ENCODE measurements around the gene FCHO1. TPM values are rescaled to one million over a fixed set of nuclear protein-coding genes. Genes with fewer than 3 reads are reported as not detected.

Gene FCHO1
- total RNA-seq, 1 donor from 2014 or later = 1.5 TPM

DNA sequence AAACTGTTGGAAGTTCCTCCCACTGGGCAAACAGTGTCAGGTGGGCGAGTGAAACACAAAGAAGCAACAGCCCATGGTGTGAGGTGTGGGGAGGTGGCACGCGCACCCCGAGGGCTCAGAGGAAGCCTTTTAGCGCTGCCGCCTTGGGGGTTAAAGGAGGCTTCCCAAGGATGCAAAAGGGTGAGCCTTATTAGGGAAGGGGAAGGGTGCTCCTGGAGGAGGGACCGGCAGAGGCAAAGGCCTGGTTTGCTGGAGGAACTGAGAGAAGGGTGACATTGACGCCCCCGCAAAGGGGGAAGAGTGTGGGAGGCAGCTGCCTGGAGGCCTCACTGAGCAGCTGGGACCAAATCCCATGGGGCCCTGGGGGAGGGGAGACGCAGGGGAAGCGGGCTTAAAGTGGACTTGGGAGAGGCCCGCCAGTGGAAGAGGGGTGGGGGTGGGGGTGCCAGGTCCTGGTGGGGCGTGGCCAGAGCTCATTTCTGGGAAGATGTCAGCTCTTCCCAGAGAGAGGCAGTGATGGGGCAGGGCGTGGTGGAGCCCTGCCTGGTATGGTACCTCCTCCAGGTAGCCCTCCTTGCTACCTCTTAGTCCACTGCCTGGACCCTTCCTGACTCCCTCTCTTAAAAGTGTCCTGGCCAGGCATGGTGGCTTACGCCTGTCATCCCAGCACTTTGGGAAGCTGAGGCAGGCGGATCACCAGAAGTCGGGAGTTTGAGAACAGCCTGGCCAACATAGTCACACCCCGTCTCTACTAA, 12.0 kb upstream of the FCHO1 start:
- H3K4me3 ChIP-seq (ENCODE audit: low read depth, low read length) = no peak overlapping the region
- H3K27me3 ChIP-seq (ENCODE audit: control insufficient read depth, insufficient read depth, low read length) = no peaks in the 10 kb centered on the region
- TF ChIP-seq, protein P1, sequence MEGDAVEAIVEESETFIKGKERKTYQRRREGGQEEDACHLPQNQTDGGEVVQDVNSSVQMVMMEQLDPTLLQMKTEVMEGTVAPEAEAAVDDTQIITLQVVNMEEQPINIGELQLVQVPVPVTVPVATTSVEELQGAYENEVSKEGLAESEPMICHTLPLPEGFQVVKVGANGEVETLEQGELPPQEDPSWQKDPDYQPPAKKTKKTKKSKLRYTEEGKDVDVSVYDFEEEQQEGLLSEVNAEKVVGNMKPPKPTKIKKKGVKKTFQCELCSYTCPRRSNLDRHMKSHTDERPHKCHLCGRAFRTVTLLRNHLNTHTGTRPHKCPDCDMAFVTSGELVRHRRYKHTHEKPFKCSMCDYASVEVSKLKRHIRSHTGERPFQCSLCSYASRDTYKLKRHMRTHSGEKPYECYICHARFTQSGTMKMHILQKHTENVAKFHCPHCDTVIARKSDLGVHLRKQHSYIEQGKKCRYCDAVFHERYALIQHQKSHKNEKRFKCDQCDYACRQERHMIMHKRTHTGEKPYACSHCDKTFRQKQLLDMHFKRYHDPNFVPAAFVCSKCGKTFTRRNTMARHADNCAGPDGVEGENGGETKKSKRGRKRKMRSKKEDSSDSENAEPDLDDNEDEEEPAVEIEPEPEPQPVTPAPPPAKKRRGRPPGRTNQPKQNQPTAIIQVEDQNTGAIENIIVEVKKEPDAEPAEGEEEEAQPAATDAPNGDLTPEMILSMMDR (IDR thresholded peaks at IDR 0.05; ENCODE audit: insufficient read depth, low read length, poor library complexity, severe bottlenecking) = no peak
- H3K36me3 ChIP-seq (ENCODE audit: control insufficient read depth, insufficient read depth, low read length) = no peaks in the 10 kb centered on the region
- no peak for DNase-seq (ENCODE audit: low read depth)

DNA sequence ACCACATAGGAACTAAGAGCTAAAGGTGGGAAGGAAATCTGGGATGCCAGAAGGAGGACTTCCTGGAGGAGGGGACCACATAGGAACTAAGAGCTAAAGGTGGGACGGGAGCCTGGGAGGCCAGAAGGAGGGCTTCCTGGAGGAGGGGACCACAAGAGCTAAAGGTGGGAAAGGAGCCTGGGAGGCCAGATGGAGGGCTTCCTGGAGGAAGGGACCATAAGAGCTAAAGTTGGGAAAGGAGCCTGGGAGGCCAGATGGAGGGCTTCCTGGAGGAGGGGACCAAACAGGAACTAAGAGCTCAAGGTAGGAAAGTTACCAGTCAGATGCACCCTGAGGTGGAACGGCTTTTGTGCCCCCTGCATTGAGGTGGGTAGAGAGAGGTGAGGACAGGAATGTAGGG, 9.8 kb upstream of the FCHO1 start:
- DNase-seq (ENCODE audit: low read depth) = no peak
- Histone ChIP-seq H3K27me3 (ENCODE audit: control insufficient read depth, insufficient read depth, low read length) (no peaks in the 10 kb centered on the region), H3K36me3 (ENCODE audit: control insufficient read depth, insufficient read depth, low read length) (no peaks in the 10 kb centered on the region), H3K4me3 (ENCODE audit: low read depth, low read length) (no peak overlapping the region)
- TF ChIP-seq, protein P1 (IDR thresholded peaks at IDR 0.05; ENCODE audit: insufficient read depth, low read length, poor library complexity, severe bottlenecking) = no peak

DNA sequence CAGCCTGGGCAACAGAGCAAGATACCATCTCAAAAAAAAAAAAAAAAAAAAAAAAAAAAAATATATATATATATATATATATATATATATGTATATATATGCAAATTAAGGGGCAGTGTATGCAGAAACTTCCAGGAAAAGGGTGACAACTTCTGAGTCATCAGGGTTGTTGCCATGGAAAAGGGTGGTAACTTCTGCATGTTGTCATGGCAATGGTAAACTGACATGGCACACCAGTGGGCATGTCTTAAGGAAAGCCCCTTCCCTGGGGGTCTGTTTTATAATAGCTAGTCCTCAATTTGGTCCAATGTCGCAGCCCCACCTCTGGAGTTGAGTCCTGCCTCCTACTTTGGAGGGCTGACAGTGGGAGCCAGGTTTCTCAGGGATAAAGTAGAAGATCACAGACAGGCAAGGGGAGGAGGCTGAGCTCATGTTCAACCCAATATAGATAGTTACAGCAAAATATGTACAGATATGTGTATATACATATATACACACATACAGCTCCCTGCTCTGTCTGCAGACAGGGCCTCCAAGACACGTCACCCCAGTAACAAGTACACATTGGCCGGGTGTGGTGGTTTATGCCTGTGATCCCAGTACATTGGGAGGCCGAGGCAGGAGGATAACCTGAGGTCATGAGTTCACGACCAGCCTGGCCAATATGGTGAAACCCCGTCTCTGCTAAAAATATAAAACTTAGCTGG, 7.2 kb upstream of the FCHO1 start:
- peaks cover 8% of the 10 kb centered on the region for H3K27me3 ChIP-seq (ENCODE audit: control insufficient read depth, insufficient read depth, low read length)
- H3K36me3 ChIP-seq (ENCODE audit: control insufficient read depth, insufficient read depth, low read length) = no peaks in the 10 kb centered on the region

DNA sequence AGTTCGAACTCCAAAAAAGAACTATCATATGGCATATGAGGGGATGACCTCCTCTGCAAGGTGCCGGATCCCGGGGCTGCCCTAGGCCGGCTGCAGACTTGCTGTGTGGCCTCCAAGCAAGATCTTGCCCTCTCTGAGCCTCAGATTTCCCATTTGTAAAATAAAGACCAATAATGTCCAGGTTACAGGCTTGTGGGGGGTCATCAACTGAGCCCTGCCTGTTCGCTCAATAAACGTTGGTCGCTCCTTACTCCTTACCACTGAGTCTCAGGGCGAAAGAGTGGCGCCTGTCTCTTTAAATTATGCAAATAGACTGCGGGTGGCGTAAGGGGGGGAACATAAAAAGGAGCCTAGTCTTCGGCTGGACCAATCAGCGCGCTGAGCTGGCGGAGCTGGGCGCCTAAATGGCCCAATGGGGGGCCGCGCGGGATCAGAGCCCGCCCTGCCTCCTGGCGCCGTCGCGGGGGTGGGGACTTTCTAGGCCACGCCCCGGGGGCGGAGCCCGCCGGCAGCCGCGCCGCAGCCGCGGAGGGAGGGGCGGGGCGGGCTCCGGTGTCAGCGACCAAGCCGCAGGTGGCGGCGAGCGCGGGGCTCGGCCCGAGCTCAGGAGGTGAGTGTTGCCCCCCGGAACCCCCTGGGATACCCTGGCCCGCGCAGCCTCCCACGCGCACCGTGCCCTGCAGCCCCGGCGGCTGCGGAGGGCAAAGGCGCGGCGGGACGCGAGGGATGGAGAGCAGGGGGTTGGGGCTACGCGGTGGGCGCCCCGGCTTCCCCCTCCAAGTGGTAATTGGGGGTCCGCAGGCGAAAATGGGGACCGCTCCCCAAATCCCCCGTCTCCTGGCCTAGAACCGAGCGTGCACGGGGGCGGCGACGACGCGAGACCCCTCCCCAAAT, 3.8 kb upstream of the FCHO1 start:
- peak overlapping the region; percentile 47 for H3K4me3 ChIP-seq (ENCODE audit: low read depth, low read length)
- H3K36me3 ChIP-seq (ENCODE audit: control insufficient read depth, insufficient read depth, low read length) = no peaks in the 10 kb centered on the region
- peak; percentile 75 for DNase-seq (ENCODE audit: low read depth)
- H3K27me3 ChIP-seq (ENCODE audit: control insufficient read depth, insufficient read depth, low read length) = peaks cover 13% of the 10 kb centered on the region
- TF ChIP-seq, protein P1 (IDR thresholded peaks at IDR 0.05; ENCODE audit: insufficient read depth, low read length, poor library complexity, severe bottlenecking) = no peak

More for the DNA sequence above, 7.2 kb upstream of the FCHO1 start:
- DNase-seq (ENCODE audit: low read depth) = no peak
- no peak overlapping the region for H3K4me3 ChIP-seq (ENCODE audit: low read depth, low read length)
- TF ChIP-seq, protein P1 (IDR thresholded peaks at IDR 0.05; ENCODE audit: insufficient read depth, low read length, poor library complexity, severe bottlenecking) = no peak

DNA sequence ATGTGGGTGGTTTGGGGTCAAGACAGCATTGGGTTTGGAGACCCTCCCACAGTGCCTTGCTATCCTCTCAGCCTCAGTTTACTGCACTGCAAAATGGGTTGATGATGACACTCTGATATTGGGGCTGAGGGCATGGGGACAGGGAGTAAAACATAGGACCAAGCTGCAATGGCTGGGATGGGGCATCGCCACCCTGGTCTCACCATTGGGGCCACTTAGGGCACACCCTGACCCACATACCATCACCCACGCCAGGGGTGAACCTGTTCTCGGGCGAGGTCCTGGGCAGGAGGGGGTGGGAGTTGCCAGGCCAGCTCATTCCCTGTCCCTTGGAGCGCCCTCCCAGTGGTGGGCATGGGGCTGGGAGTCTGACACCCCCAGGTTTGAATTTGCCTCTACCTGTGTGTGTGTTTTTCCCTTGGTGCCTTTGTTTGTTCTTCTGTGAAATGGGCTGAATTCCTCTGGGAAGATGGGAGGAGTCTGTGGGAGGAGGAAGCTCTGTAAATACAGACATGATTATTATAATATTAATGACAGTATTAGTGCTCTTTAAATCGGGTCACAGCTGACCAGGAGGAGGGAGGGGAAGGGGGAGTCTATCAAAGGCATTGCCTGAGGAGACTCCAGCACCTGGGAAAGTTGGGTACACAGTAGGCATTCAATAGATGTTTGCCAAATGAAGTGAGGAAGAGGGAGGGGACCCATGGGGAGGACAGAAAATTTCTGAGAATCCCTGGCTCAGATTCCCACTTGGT, 2.2 kb upstream of the FCHO1 start:
- no peak for DNase-seq (ENCODE audit: low read depth)
- peaks cover 15% of the 10 kb centered on the region for H3K27me3 ChIP-seq (ENCODE audit: control insufficient read depth, insufficient read depth, low read length)
- H3K4me3 ChIP-seq (ENCODE audit: low read depth, low read length) = no peak overlapping the region
- TF ChIP-seq, protein P1 (IDR thresholded peaks at IDR 0.05; ENCODE audit: insufficient read depth, low read length, poor library complexity, severe bottlenecking) = no peak
- no peaks in the 10 kb centered on the region for H3K36me3 ChIP-seq (ENCODE audit: control insufficient read depth, insufficient read depth, low read length)

All from kidney epithelial cell (primary cell).